ENCODE measurements around the gene TMEM116.

DNA sequence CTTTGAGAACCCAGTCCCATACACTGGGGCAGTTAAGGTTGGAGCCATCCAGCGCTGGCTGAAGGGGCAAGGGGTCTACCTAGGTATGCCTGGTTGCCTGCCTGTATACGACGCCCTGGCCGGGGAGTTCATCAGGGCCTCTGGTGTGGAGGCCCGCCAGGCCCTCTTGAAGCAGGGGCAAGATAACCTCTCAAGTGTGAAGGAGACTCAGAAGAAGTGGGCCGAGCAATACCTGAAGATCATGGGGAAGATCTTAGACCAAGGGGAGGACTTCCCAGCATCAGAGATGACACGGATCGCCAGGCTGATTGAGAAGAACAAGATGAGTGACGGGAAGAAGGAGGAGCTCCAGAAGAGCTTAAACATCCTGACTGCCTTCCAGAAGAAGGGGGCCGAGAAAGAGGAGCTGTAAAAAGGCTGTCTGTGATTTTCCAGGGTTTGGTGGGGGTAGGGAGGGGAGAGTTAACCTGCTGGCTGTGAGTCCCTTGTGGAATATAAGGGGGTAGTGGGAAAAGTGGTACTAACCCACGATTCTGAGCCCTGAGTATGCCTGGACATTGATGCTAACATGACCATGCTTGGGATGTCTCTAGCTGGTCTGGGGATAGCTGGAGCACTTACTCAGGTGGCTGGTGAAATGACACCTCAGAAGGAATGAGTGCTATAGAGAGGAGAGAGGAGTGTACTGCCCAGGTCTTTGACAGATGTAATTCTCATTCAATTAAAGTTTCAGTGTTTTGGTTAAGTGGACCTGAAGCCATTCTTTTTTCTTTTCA, 9.5 kb upstream of the TMEM116 start:
- no peak for TF ChIP-seq POLR2A (IDR thresholded peaks at IDR 0.05)
- TF ChIP-seq CTCF (IDR thresholded peaks at IDR 0.05) = no peak

Measured in right lobe of liver (tissue), 4 donors.